DND-41 (cell line): ENCODE data around the gene EPX.
A peak's percentile ranks its signal among the peaks of the same experiment; 100 is the strongest.

Experiments used
- ATAC-seq: fragments of 200-7000 bp; cut with Tn5 transposase; 3 replicates; pipeline ENCODE4 v1.9.1; 2021; ENCODE audit warnings: low read depth; ENCODE audit not compliant: insufficient read depth
- DNase-seq: peaks from one replicate; pipeline ENCODE4 v3.0.0-alpha.2; 2020
- H2AFZ ChIP-seq: 2 replicates; pipeline ENCODE4 v1.6.0; 2012; ENCODE audit warnings: low read depth, low read length
- H3K27ac ChIP-seq: 2 replicates; pipeline ENCODE4 v1.5.1; 2012; ENCODE audit warnings: low read length, inconsistent platforms
- H3K27me3 ChIP-seq: fragments of 200-600 bp; sonication (generic); 2 replicates; pipeline ENCODE4 v1.6.0; 2012; ENCODE audit warnings: low read length, mild to moderate bottlenecking, inconsistent platforms; ENCODE audit not compliant: insufficient read depth, poor library complexity
- H3K36me3 ChIP-seq: 2 replicates; pipeline ENCODE4 v1.5.1; 2012; ENCODE audit warnings: low read length, inconsistent platforms; ENCODE audit not compliant: insufficient read depth
- H3K4me1 ChIP-seq: 2 replicates; pipeline ENCODE4 v1.5.1; 2012; ENCODE audit warnings: mild to moderate bottlenecking, low read length; ENCODE audit not compliant: insufficient read depth
- H3K4me2 ChIP-seq: 2 replicates; pipeline ENCODE4 v1.6.0; 2012; ENCODE audit warnings: mild to moderate bottlenecking, moderate library complexity, low read length, inconsistent platforms; ENCODE audit not compliant: insufficient read depth
- H3K4me3 ChIP-seq, 2 experiments: fragments of 200-600 bp in 1 of 2; shearing (Covaris generic) in 1 of 2; 2 replicates each; pipeline ENCODE4 v1.5.1; 2012 to 2016; ENCODE audit warnings: inconsistent platforms in 2 of 2, low read length in 2 of 2, mild to moderate bottlenecking in 2 of 2, low read depth in 1 of 2, moderate library complexity in 1 of 2
- H3K79me2 ChIP-seq: 2 replicates; pipeline ENCODE4 v1.6.0; 2012; ENCODE audit warnings: low read length, inconsistent platforms; ENCODE audit not compliant: insufficient read depth
- H3K9ac ChIP-seq: 2 replicates; pipeline ENCODE4 v1.6.0; 2012; ENCODE audit warnings: low read depth, mild to moderate bottlenecking, inconsistent platforms, low read length, moderate library complexity
- H3K9me3 ChIP-seq: 2 replicates; pipeline ENCODE4 v1.5.1; 2012; ENCODE audit warnings: low read length, moderate library complexity, mild to moderate bottlenecking, inconsistent platforms; ENCODE audit not compliant: insufficient read depth, severe bottlenecking
- H4K20me1 ChIP-seq: 2 replicates; pipeline ENCODE4 v1.6.0; 2012; ENCODE audit warnings: low read length; ENCODE audit not compliant: insufficient read depth
- EZH2 ChIP-seq: IDR thresholded peaks from 3 replicates; pipeline ENCODE4 v1.6.1; 2012; ENCODE audit warnings: borderline replicate concordance, low read depth, mild to moderate bottlenecking, moderate library complexity, low read length, inconsistent platforms; ENCODE audit not compliant: severe bottlenecking
- TF ChIP-seq, protein P1 (sequence below): IDR thresholded peaks from 2 replicates; pipeline ENCODE4 v1.5.1; 2012; ENCODE audit warnings: borderline replicate concordance, low read length, moderate library complexity, mild to moderate bottlenecking; ENCODE audit not compliant: poor library complexity, severe bottlenecking; ENCODE audit errors: extremely low read depth

The EPX gene

GRCh38 chr17:58215685-58216084, 23.2 kb downstream of the EPX start:
- DNase-seq (peak; percentile 18), ATAC-seq (no peak)
- H3K9ac ChIP-seq = no peak overlapping the region
- H3K27me3 ChIP-seq = no peaks in the 10 kb centered on the region
- no peak overlapping the region for H3K4me3 ChIP-seq
- peaks cover 21% of the 10 kb centered on the region for H3K4me1 ChIP-seq
- 0 out of 2 replicates have a peak, but pooled peaks cover 5% of the 10 kb centered on the region for H3K79me2 ChIP-seq
- no peak overlapping the region for H3K4me2 ChIP-seq
- H4K20me1 ChIP-seq = no peaks in the 10 kb centered on the region
- H3K36me3 ChIP-seq = peaks cover 29% of the 10 kb centered on the region
- H3K9me3 ChIP-seq = no peaks in the 10 kb centered on the region
- TF ChIP-seq EZH2 = no peak
- TF ChIP-seq, protein P1, sequence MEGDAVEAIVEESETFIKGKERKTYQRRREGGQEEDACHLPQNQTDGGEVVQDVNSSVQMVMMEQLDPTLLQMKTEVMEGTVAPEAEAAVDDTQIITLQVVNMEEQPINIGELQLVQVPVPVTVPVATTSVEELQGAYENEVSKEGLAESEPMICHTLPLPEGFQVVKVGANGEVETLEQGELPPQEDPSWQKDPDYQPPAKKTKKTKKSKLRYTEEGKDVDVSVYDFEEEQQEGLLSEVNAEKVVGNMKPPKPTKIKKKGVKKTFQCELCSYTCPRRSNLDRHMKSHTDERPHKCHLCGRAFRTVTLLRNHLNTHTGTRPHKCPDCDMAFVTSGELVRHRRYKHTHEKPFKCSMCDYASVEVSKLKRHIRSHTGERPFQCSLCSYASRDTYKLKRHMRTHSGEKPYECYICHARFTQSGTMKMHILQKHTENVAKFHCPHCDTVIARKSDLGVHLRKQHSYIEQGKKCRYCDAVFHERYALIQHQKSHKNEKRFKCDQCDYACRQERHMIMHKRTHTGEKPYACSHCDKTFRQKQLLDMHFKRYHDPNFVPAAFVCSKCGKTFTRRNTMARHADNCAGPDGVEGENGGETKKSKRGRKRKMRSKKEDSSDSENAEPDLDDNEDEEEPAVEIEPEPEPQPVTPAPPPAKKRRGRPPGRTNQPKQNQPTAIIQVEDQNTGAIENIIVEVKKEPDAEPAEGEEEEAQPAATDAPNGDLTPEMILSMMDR = peak; percentile 3
- H2AFZ ChIP-seq = no peak overlapping the region
- H3K27ac ChIP-seq = no peak overlapping the region

DNA sequence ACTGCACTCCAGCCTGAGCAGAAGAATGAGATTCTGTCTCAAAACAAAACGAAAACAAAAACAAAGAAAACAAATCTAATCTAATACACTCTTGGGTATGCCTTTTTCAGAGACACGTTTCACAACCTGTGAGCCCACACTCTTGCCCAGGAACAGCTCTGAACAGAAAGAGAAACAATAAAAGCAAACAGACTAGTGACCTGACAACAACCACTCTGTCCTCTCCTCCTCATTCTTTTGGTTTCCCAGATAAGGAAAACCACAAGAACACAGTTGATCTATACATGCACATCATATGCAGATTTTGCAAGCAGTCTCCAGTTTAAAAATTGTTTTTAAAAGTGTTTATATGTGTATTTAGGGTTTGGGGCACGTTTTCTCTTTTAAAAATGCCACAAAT, 25.2 kb downstream of the EPX start:
- Histone ChIP-seq H3K4me3 (no peak overlapping the region), H3K27me3 (no peaks in the 10 kb centered on the region), H3K4me1 (peaks cover 21% of the 10 kb centered on the region), H3K79me2 (0 out of 2 replicates have a peak, but pooled peaks cover 5% of the 10 kb centered on the region), H4K20me1 (no peaks in the 10 kb centered on the region), H3K27ac (no peak overlapping the region), H3K9ac (no peak overlapping the region), H3K9me3 (no peaks in the 10 kb centered on the region), H3K36me3 (peaks cover 17% of the 10 kb centered on the region; the same call in 1 of the 2 replicates), H2AFZ (no peak overlapping the region), H3K4me2 (peak overlapping the region; percentile 22; the same call in 1 of the 2 replicates)
- DNase-seq (no peak), ATAC-seq (no peak)
- no peak for TF ChIP-seq EZH2
- TF ChIP-seq, protein P1 = no peak

- H4K20me1 ChIP-seq = no peaks in the 10 kb centered on the region
- peak within 1 kb of the TSS; percentile 44 to 75; a peak in 3 of 4 replicates for H3K4me3 ChIP-seq
- H3K4me2 ChIP-seq = peak within 1 kb of the TSS; percentile 88
- peak within 1 kb of the TSS; percentile 72 for H3K27ac ChIP-seq
- H3K9me3 ChIP-seq = no peaks in the 10 kb centered on the region
- peak within 1 kb of the TSS; percentile 67 for H3K9ac ChIP-seq
- no peaks in the 10 kb centered on the region for H3K27me3 ChIP-seq
- DNase-seq (peak; percentile 96), ATAC-seq (peak; percentile 99)
- peak within 1 kb of the TSS; percentile 98 for H2AFZ ChIP-seq
- peaks cover 21% of the 10 kb centered on the region for H3K4me1 ChIP-seq
- 0 out of 2 replicates have a peak, but pooled peaks cover 5% of the 10 kb centered on the region for H3K79me2 ChIP-seq
- TF ChIP-seq, protein P1 = peak; percentile 78
- TF ChIP-seq EZH2 = no peak
- H3K36me3 ChIP-seq = peaks cover 9% of the 10 kb centered on the region; the same call in 1 of the 2 replicates
Measured at GRCh38 chr17:58219007-58219788, 26.7 kb downstream of the EPX start, which contains the start of gene MKS1. MKS1 (minus strand) TSS chr17:58219255; CDS start chr17:58219230, 25 bp downstream.
